Adrenal gland (tissue), 5 donors: Measurements from ENCODE around the gene LGALS9B.
"Not testable (repeated sequence)": the region's sequence is repeated elsewhere in the genome, so short reads cannot be mapped to it uniquely, and the experiment has no call there.

Experiments used
- POLR2A ChIP-seq, 2 donors: fragments of 450-650 bp; IDR thresholded peaks; one replicate each; pipeline ENCODE4 v1.6.1; 2017; ENCODE audit warnings: antibody characterized with exemption in 2 of 2, mild to moderate bottlenecking in 2 of 2, moderate library complexity in 1 of 2
- TF ChIP-seq, protein P1 (sequence below), 6 experiments: fragments of 450-650 bp in 4 of 6; fragments of 200-600 bp in 2 of 6; sonication (generic) in 1 of 6; IDR thresholded peaks; 1 replicate in 5 of 6; 2 replicates in 1 of 6; pipeline versions ENCODE4 v1.5.1 to v1.8.0; 2016 to 2021; ENCODE audit warnings: antibody characterized with exemption in 6 of 6, mild to moderate bottlenecking in 2 of 6, moderate library complexity in 1 of 6
- donor health status: DM: no; HTN: no; CAD: no.

DNA sequence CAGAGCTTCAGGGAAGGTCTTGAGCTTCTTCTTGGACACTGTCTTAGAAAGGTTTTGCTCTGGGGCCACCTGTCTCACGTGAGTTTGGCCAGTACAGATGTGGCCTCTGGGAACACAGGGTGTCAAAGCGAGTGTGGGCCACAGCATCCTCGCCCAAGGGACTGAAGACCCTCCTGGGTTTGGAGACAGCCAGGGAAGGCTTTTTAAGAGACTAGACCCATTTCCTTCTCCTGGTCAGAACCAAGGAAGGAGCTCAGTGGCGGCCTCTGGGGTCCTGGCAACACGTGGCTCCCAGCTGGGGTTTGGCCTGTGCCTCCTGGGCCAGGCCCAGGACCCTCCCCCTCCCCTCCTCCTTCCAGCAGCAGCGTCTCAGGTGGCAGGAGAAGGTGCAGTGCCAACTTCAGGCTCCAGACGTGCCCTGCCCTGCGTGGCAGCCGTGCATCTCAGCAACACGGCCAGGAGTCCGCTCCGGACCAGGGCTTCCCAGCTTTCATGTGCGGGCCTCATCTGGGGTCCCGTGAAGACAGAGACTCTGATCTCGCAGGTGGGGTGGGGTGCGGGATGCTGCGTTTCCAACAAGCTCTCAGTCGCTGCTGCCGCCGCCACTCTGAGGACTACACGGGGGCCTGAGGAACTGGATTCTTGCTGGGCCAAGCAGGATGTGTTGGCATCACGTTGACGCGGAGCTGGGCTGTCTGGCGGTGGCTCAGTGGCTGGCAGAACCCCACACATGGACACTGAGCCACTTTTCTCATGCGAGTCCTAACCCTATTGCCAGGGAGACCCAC lies 19.6 kb downstream of the LGALS9B start:
- TF ChIP-seq POLR2A (IDR thresholded peaks at IDR 0.05), result not testable (repeated sequence)
- TF ChIP-seq, protein P1, sequence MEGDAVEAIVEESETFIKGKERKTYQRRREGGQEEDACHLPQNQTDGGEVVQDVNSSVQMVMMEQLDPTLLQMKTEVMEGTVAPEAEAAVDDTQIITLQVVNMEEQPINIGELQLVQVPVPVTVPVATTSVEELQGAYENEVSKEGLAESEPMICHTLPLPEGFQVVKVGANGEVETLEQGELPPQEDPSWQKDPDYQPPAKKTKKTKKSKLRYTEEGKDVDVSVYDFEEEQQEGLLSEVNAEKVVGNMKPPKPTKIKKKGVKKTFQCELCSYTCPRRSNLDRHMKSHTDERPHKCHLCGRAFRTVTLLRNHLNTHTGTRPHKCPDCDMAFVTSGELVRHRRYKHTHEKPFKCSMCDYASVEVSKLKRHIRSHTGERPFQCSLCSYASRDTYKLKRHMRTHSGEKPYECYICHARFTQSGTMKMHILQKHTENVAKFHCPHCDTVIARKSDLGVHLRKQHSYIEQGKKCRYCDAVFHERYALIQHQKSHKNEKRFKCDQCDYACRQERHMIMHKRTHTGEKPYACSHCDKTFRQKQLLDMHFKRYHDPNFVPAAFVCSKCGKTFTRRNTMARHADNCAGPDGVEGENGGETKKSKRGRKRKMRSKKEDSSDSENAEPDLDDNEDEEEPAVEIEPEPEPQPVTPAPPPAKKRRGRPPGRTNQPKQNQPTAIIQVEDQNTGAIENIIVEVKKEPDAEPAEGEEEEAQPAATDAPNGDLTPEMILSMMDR (IDR thresholded peaks at IDR 0.05), result not testable (repeated sequence)
